ENCODE data around the gene TDP1.

The TDP1 gene

DNA sequence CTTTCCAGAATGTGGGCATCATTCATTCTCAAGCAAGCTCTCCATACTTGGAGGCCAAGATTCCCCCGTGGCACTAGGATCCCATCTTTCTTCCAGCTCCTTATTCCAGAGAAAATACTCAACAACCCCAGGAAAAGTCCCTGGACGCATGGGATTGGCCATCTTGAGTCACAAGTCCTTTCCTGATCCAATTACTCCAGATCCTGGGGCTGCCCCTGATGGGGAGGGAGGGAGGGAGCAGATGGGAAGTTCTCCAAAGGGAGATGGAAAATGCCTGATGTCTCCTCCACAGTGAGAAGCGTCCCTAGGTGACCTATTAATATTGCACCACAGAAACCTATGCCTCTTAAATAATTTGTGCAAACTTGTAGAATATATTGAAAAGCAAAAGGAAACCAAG, 93.7 kb downstream of the TDP1 start:
- no peak for DNase-seq (ENCODE audit: low read depth in 1 of 2, low spot score in 1 of 2)
- Histone ChIP-seq H3K27ac (replicated peaks) (no peak overlapping the region), H3K27me3 (ENCODE audit: insufficient read depth, poor library complexity, severe bottlenecking) (no peaks in the 10 kb centered on the region), H3K4me3 (replicated peaks; ENCODE audit: insufficient read depth, low read length) (no peak overlapping the region)
- TF ChIP-seq CTCF (IDR thresholded peaks at IDR 0.05; ENCODE audit: insufficient read depth, low read length) = no peak
- TF ChIP-seq, protein P1, sequence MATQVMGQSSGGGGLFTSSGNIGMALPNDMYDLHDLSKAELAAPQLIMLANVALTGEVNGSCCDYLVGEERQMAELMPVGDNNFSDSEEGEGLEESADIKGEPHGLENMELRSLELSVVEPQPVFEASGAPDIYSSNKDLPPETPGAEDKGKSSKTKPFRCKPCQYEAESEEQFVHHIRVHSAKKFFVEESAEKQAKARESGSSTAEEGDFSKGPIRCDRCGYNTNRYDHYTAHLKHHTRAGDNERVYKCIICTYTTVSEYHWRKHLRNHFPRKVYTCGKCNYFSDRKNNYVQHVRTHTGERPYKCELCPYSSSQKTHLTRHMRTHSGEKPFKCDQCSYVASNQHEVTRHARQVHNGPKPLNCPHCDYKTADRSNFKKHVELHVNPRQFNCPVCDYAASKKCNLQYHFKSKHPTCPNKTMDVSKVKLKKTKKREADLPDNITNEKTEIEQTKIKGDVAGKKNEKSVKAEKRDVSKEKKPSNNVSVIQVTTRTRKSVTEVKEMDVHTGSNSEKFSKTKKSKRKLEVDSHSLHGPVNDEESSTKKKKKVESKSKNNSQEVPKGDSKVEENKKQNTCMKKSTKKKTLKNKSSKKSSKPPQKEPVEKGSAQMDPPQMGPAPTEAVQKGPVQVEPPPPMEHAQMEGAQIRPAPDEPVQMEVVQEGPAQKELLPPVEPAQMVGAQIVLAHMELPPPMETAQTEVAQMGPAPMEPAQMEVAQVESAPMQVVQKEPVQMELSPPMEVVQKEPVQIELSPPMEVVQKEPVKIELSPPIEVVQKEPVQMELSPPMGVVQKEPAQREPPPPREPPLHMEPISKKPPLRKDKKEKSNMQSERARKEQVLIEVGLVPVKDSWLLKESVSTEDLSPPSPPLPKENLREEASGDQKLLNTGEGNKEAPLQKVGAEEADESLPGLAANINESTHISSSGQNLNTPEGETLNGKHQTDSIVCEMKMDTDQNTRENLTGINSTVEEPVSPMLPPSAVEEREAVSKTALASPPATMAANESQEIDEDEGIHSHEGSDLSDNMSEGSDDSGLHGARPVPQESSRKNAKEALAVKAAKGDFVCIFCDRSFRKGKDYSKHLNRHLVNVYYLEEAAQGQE (IDR thresholded peaks at IDR 0.05; ENCODE audit: insufficient replicate concordance, low read depth) = no peak
- TF ChIP-seq POLR2AphosphoS5 (IDR thresholded peaks at IDR 0.05; ENCODE audit: low read depth) = no peak
- no peak for TF ChIP-seq GABPA (IDR thresholded peaks at IDR 0.05; ENCODE audit: low read depth)
- no peak for TF ChIP-seq SPI1 (IDR thresholded peaks at IDR 0.05; ENCODE audit: borderline replicate concordance, low read depth)

- no peak for DNase-seq (ENCODE audit: low read depth in 1 of 2, low spot score in 1 of 2)
These were observed 94.5 kb downstream of the TDP1 start for GRCh38 chr14:90050271-90050670.

DNA sequence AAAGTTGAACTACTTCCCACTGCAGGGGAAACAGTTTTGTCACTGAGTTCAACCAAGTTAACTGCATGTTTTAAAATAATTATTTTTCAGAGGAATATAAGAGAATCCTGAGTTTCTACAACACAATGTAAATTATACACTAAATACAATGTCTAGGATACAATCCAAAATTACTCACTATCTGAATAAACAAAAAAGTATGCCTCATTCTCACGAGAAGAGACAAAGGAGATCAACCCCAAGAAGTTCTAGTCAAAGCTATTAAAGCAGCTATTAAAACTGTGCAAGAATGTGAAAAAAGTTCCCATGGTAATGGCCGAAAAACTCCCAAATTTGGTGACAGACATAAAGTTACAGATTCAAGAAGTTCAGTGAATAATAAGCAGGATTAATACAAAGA, 97.3 kb downstream of the TDP1 start:
- H3K27me3 ChIP-seq (ENCODE audit: insufficient read depth, poor library complexity, severe bottlenecking) = peaks cover 7% of the 10 kb centered on the region
- TF ChIP-seq CTCF (IDR thresholded peaks at IDR 0.05; ENCODE audit: insufficient read depth, low read length) (no peak), SPI1 (IDR thresholded peaks at IDR 0.05; ENCODE audit: borderline replicate concordance, low read depth) (no peak), GABPA (IDR thresholded peaks at IDR 0.05; ENCODE audit: low read depth) (no peak), POLR2AphosphoS5 (IDR thresholded peaks at IDR 0.05; ENCODE audit: low read depth) (no peak)
- TF ChIP-seq, protein P1 (IDR thresholded peaks at IDR 0.05; ENCODE audit: insufficient replicate concordance, low read depth) = no peak
- no peak overlapping the region for H3K4me3 ChIP-seq (replicated peaks; ENCODE audit: insufficient read depth, low read length)
- no peak overlapping the region for H3K27ac ChIP-seq (replicated peaks)
- DNase-seq (ENCODE audit: low read depth in 1 of 2, low spot score in 1 of 2) = no peak

More at GRCh38 chr14:90050271-90050670, 94.5 kb downstream of the TDP1 start:
- Histone ChIP-seq H3K4me3 (replicated peaks; ENCODE audit: insufficient read depth, low read length) (no peak overlapping the region), H3K27ac (replicated peaks) (no peak overlapping the region), H3K27me3 (ENCODE audit: insufficient read depth, poor library complexity, severe bottlenecking) (no peaks in the 10 kb centered on the region)
- TF ChIP-seq SPI1 (IDR thresholded peaks at IDR 0.05; ENCODE audit: borderline replicate concordance, low read depth) (no peak), GABPA (IDR thresholded peaks at IDR 0.05; ENCODE audit: low read depth) (no peak), CTCF (IDR thresholded peaks at IDR 0.05; ENCODE audit: insufficient read depth, low read length) (no peak), POLR2AphosphoS5 (IDR thresholded peaks at IDR 0.05; ENCODE audit: low read depth) (no peak)
- TF ChIP-seq, protein P1 (IDR thresholded peaks at IDR 0.05; ENCODE audit: insufficient replicate concordance, low read depth) = no peak

Data from HL-60 (cell line).